Measurements from ENCODE around the gene APOH.

DNA sequence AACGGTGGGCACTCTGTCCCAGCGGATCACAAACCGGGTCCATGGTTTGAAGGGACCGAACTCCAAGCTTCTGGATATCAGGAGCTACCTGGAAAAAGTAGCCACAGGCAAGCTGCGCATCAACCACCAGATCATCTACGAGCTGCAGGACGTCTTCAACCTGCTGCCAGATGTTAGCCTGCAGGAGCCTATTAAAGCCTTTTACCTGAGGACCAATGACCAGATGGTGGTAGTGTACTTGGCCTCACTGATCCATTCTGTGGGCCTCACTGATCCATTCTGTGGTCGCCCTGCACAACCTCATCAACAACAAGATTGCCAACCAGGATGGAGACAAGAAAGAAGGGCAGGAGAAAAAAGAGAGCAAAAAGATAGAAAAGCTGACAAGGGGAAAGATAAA, 31.0 kb downstream of the APOH start:
- TF ChIP-seq, protein P1, sequence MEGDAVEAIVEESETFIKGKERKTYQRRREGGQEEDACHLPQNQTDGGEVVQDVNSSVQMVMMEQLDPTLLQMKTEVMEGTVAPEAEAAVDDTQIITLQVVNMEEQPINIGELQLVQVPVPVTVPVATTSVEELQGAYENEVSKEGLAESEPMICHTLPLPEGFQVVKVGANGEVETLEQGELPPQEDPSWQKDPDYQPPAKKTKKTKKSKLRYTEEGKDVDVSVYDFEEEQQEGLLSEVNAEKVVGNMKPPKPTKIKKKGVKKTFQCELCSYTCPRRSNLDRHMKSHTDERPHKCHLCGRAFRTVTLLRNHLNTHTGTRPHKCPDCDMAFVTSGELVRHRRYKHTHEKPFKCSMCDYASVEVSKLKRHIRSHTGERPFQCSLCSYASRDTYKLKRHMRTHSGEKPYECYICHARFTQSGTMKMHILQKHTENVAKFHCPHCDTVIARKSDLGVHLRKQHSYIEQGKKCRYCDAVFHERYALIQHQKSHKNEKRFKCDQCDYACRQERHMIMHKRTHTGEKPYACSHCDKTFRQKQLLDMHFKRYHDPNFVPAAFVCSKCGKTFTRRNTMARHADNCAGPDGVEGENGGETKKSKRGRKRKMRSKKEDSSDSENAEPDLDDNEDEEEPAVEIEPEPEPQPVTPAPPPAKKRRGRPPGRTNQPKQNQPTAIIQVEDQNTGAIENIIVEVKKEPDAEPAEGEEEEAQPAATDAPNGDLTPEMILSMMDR (IDR thresholded peaks at IDR 0.05; ENCODE audit: control extremely low read depth in 1 of 3, insufficient read depth in 1 of 3, low read depth in 1 of 3, low read length in 3 of 3), result no peak
- TF ChIP-seq SAP30 (IDR thresholded peaks at IDR 0.05; ENCODE audit: insufficient read depth, insufficient replicate concordance, low read length), result no peak
- no peak for TF ChIP-seq TBP (IDR thresholded peaks at IDR 0.05; ENCODE audit: low read depth, low read length)
- no peak for TF ChIP-seq CHD1 (IDR thresholded peaks at IDR 0.05; ENCODE audit: low read depth, low read length)
- TF ChIP-seq SP4 (IDR thresholded peaks at IDR 0.05; ENCODE audit: low read length), result no peak
- TF ChIP-seq EZH2 (IDR thresholded peaks at IDR 0.05; ENCODE audit: low read depth, low read length, severe bottlenecking), result no peak
- no peak for TF ChIP-seq POLR2A (IDR thresholded peaks at IDR 0.05; ENCODE audit: control extremely low read depth in 1 of 2, low read depth in 2 of 2, low read length in 2 of 2)
- no peak for TF ChIP-seq SIN3A (conservative IDR thresholded peaks at IDR 0.05 in 1 of 2, IDR thresholded peaks at IDR 0.05 in 1 of 2; ENCODE audit: low read depth in 1 of 2, low read length in 2 of 2)

Measured in H1 (cell line).